A549 (cell line): ENCODE measurements around the gene STARD9.

Experiments used
- CTCF ChIP-seq: fragments of >200 bp; sonication (Bioruptor Twin); formaldehyde crosslinking; IDR thresholded peaks from 3 replicates; pipeline ENCODE4 v1.5.1; 2016
- HOXA7 ChIP-seq: fragments of 250-450 bp; sonication (Bioruptor Pico); IDR thresholded peaks from 2 replicates; pipeline ENCODE4 v1.5.0; 2020; ENCODE audit warnings: mild to moderate bottlenecking, moderate library complexity
- MAFK ChIP-seq: fragments of 450-650 bp; IDR thresholded peaks from 2 replicates; pipeline ENCODE4 v1.6.1; 2014; ENCODE audit not compliant: partially characterized antibody
- MAX ChIP-seq: IDR thresholded peaks from 2 replicates; pipeline ENCODE4 v1.6.1; 2012
- NPAS2 ChIP-seq: fragments of 250-450 bp; sonication (Bioruptor Pico); IDR thresholded peaks from 2 replicates; pipeline ENCODE4 v1.8.0; 2022; ENCODE audit warnings: mild to moderate bottlenecking, moderate library complexity, borderline replicate concordance
- PBX3 ChIP-seq: IDR thresholded peaks from 2 replicates; pipeline ENCODE4 v1.6.1; 2012
- RAD21 ChIP-seq, 2 experiments: fragments of >200 bp in 1 of 2; sonication (Bioruptor Twin) in 1 of 2; formaldehyde crosslinking in 1 of 2; IDR thresholded peaks in 1 of 2; conservative IDR thresholded peaks in 1 of 2; 2 replicates in 1 of 2; 3 replicates in 1 of 2; pipeline ENCODE4 v1.6.1; 2012 to 2018; ENCODE audit warnings: inconsistent platforms in 1 of 2

- TF ChIP-seq RAD21 (conservative IDR thresholded peaks at IDR 0.05 in 1 of 2, IDR thresholded peaks at IDR 0.05 in 1 of 2) (no peak), CTCF (no peak), MAX (peak; percentile 51; the same call in 1 of the 2 replicates), HOXA7 (CRISPR knock-in tag) (no peak), MAFK (no peak), PBX3 (no peak), NPAS2 (CRISPR knock-in tag) (no peak)
These were observed 5.9 kb downstream of the STARD9 start for GRCh38 chr15:42581272-42581730.
